Measurements from ENCODE around the gene NT5E. TPM values are rescaled to one million over a fixed set of nuclear protein-coding genes. Genes with fewer than 3 reads are reported as not detected.

Gene NT5E
- total RNA-seq, 1 experiment from 2014 or later: 0.81 TPM

- Mint-ChIP-seq H3K27me3 (ENCODE audit: low read depth) (peaks cover 2% of the 10 kb centered on the region; the same call in 1 of the 2 replicates), H3K4me3 (no peak overlapping the region), H3K27ac (no peak overlapping the region), H3K4me1 (peaks cover 6% of the 10 kb centered on the region), H3K9me3 (peaks cover 18% of the 10 kb centered on the region), H3K36me3 (peaks cover 16% of the 10 kb centered on the region)
- CTCF ChIA-PET: interaction anchor here (0.7 to 1.0 kb wide), 3 partner anchors 122 to 462 kb away, joined by 3 read pairs; no protein-coding TSS in a partner anchor
- TF ChIP-seq GRHL2 (CRISPR knock-in tag; IDR thresholded peaks at IDR 0.05; ENCODE audit: insufficient replicate concordance, severe bottlenecking) (no peak), OVOL2 (CRISPR knock-in tag; IDR thresholded peaks at IDR 0.05; ENCODE audit: borderline replicate concordance) (no peak), ZNF263 (CRISPR knock-in tag; IDR thresholded peaks at IDR 0.05; ENCODE audit: low read depth) (no peak), RORB (CRISPR knock-in tag; IDR thresholded peaks at IDR 0.05) (no peak), ZNF512 (CRISPR knock-in tag; IDR thresholded peaks at IDR 0.05; ENCODE audit: borderline replicate concordance) (no peak), ZBTB43 (CRISPR knock-in tag; IDR thresholded peaks at IDR 0.05) (no peak), ZNF671 (CRISPR knock-in tag; IDR thresholded peaks at IDR 0.05) (no peak), CBFB (CRISPR knock-in tag; IDR thresholded peaks at IDR 0.05; ENCODE audit: low read depth) (no peak), MLX (CRISPR knock-in tag; IDR thresholded peaks at IDR 0.05) (no peak), ZNF219 (CRISPR knock-in tag; IDR thresholded peaks at IDR 0.05; ENCODE audit: borderline replicate concordance) (no peak), AFF4 (CRISPR knock-in tag; IDR thresholded peaks at IDR 0.05; ENCODE audit: borderline replicate concordance) (no peak), ZNF232 (CRISPR knock-in tag; IDR thresholded peaks at IDR 0.05) (no peak), MXD4 (CRISPR knock-in tag; IDR thresholded peaks at IDR 0.05; ENCODE audit: borderline replicate concordance) (no peak), ZNF532 (CRISPR knock-in tag; IDR thresholded peaks at IDR 0.05; ENCODE audit: borderline replicate concordance) (no peak), ZNF138 (CRISPR knock-in tag; conservative IDR thresholded peaks at IDR 0.05) (no peak)
- ATAC-seq (no peak), DNase-seq (ENCODE audit: low spot score) (no peak)
- POLR2A ChIA-PET: no interaction called here
Measured at GRCh38 chr6:85476532-85476931, 26.6 kb downstream of the NT5E start.

Data from WTC11 (cell line).